Large intestine (tissue), 3 donors: Measurements from ENCODE around the gene PECR. TPM values are rescaled to one million over a fixed set of nuclear protein-coding genes. Genes with fewer than 3 reads are reported as not detected.
A peak's percentile ranks its signal among the peaks of the same experiment; 100 is the strongest.

Experiments
- DNase-seq, 2 donors: peaks; one replicate each; pipeline versions ENCODE4 v3.0.0 to v3.0.0-alpha.2; 2013
- H3K27ac ChIP-seq: one replicate; pipeline ENCODE4 v1.5.1; 2013; ENCODE audit warnings: low read length
- H3K27me3 ChIP-seq: 2 replicates; pipeline ENCODE4 v1.6.1; 2013; ENCODE audit warnings: low read length; ENCODE audit not compliant: control insufficient read depth, insufficient read depth
- H3K36me3 ChIP-seq: 2 replicates; pipeline ENCODE4 v1.6.1; 2013; ENCODE audit warnings: low read length; ENCODE audit not compliant: control insufficient read depth, insufficient read depth
- H3K4me1 ChIP-seq: one replicate; pipeline ENCODE4 v1.6.1; 2013; ENCODE audit warnings: low read length; ENCODE audit not compliant: control insufficient read depth, insufficient read depth
- H3K4me3 ChIP-seq: one replicate; pipeline ENCODE4 v1.5.1; 2013; ENCODE audit warnings: low read length
- H3K9me3 ChIP-seq: one replicate; pipeline ENCODE4 v1.6.1; 2013; ENCODE audit warnings: mild to moderate bottlenecking, low read depth, low read length, moderate library complexity; ENCODE audit not compliant: control insufficient read depth
- WGBS: methylation state at CpG from one replicate; pipeline ENCODE4 v1.1.5; 2013; ENCODE audit warnings: low lambda C conversion rate; ENCODE audit not compliant: insufficient coverage; 5-methylcytosine and 5-hydroxymethylcytosine counted together
- polyA plus RNA-seq: library from polyadenylated mRNA; unstranded; fragments of 120-200 nt; gene quantifications from one replicate; pipeline ENCODE4 v1.2.1, GENCODE V29; 2013

The PECR gene
- polyA plus RNA-seq, 1 donor: 34.5 TPM

DNA sequence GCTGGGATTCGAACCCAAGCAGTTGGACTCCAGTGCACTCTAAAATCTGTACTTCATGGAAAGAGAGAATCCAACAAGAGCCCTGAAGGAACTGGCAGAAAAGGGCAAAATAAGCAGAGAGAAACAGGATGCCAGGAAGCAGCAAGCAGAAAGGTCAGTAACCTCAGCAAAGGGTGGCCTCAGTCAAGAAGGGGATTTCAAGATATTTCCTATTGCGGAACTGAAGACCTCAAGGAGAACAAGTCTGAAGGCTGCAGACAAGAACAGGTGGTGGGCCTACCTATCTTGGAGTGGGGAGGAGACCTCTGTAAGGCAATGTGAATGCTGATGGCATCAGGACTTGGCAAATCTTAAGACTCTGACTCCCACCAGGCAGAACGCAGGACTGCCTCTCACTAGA, 48.2 kb downstream of the PECR start:
- Histone ChIP-seq H3K4me1 (no peaks in the 10 kb centered on the region), H3K27ac (no peak overlapping the region), H3K4me3 (no peak overlapping the region), H3K36me3 (peaks cover 40% of the 10 kb centered on the region), H3K9me3 (no peaks in the 10 kb centered on the region), H3K27me3 (no peaks in the 10 kb centered on the region)
- WGBS: no CpG with 5 or more reads among the region's 3 CpGs
- DNase-seq: no peak

DNA sequence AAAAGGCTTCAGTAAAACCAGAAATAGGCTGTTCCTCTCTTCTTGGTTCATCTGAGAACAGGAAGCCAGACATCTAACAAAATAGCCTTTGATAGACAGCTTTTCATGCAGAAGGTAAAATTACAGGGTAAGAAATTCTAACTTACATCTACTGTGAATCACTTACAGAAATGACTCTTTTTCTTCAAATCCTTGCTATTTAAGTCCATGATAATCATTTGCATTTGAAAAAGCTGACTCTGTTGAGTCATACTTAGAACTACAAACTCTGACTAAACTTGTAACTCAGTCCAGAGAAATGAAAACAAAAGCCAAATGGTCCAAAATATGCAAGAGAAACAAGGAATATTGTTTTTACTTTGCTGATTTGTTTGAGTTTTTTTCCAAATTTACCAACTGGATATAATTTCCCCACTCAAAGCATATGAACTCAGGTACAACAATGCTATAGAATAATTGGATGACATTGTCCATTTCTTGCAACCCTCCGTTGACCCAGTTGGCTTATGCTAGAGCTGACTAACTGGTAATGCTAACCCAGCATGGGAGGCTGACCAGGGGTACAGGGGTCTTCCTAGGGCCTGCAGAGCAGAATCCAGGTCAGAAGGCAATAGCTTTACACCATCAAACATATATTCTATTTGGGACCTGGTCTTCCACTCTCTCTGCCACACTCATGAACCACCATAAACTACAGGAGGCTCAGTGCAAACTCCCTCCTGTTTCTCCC, 49.5 kb downstream of the PECR start:
- no peak overlapping the region for H3K27ac ChIP-seq
- H3K9me3 ChIP-seq: no peaks in the 10 kb centered on the region
- no peak for DNase-seq
- no peaks in the 10 kb centered on the region for H3K4me1 ChIP-seq
- H3K27me3 ChIP-seq: no peaks in the 10 kb centered on the region
- H3K36me3 ChIP-seq: peaks cover 35% of the 10 kb centered on the region
- WGBS: no CpG with 5 or more reads among the region's 1 CpG
- no peak overlapping the region for H3K4me3 ChIP-seq

DNA sequence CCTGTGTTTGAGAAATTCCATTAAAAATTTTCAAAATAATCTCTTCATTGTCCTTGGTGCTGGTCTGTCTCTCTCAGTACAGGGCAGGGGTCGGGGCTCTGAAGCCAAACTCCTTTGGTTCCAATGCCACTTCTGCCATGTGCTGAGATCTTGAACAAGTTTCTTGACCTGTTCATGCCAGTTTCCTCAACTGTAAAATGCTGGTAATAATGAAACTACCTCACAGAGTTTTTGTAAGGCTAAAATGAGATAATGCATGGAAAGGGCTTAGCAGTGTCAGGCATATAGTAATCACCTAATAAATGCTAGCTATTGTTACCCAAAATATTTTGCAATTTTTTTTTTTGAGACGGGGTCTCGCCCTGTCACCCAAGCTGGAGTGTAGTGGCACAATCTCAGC, 51.4 kb downstream of the PECR start:
- no peak for DNase-seq
- WGBS: no CpG with 5 or more reads among the region's 3 CpGs
- Histone ChIP-seq H3K27ac (no peak overlapping the region), H3K27me3 (no peaks in the 10 kb centered on the region), H3K4me3 (no peak overlapping the region), H3K9me3 (no peaks in the 10 kb centered on the region), H3K4me1 (no peaks in the 10 kb centered on the region), H3K36me3 (peaks cover 25% of the 10 kb centered on the region)

DNA sequence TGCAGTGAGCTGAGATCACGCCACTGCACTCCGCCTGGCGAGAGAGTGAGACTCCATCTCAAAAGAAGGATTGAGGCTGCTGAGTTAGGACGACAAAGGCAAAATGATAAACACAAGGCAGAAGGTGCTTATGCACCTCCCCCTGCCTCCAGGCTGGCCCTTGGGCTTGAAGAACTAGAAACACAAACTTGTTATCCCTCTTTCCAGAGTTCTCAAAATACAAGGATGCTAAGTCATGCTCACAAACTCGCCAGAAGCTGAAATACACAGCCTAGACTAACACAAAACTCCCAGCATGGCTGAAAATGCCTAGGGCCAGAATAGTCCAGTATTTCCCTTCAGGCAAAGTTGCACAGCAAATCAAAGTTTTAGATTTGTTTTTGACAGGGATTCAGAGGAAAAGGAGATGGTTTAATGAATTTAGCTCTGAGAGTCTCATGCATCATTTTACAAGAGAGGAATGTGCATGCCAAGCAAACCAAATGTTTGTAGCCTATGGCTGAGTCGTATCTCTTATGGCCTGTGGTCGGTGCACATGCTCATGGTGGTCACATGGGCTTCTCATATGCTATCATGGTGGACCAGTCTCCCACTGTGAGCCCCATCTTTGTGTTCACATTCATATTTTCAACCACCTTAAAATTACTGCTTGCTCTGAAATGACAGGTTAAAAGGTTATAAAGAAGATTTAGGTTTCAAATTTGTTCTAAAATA, 52.0 kb downstream of the PECR start:
- Histone ChIP-seq H3K4me1 (no peaks in the 10 kb centered on the region), H3K36me3 (peaks cover 19% of the 10 kb centered on the region), H3K27me3 (no peaks in the 10 kb centered on the region), H3K4me3 (no peak overlapping the region), H3K9me3 (no peaks in the 10 kb centered on the region), H3K27ac (no peak overlapping the region)
- DNase-seq: no peak
- 100% methylated on average over 1 of the region's 7 CpGs for WGBS

DNA sequence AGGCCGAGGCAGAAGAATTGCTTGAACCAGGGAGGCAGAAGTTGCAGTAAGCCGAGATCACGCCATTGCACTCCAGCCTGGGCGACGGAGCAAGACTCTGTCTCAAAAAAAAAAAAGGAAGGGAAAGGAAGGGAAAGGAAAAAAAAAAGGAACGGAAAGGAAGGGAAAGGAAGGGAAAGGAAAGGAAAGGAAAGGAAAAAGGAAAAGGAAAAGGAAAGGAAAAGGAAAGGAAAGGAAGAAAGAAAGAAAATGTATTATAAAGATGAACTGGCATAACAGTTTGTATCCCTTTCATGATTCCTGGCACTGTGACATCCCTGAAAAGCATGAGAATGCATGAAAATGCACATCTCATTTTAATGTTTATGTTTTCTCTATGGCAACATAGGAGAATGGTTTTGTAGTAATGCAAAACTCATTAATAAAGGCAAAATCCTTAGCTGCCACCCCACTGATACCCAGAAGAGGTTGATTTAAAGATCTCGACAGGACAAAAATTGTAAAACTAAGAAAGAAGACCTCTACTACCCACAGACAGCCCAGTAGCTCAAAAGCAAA, 56.8 kb downstream of the PECR start:
- Histone ChIP-seq H3K36me3 (peaks cover 10% of the 10 kb centered on the region), H3K27me3 (no peaks in the 10 kb centered on the region), H3K4me3 (no peak overlapping the region), H3K27ac (no peak overlapping the region), H3K9me3 (no peaks in the 10 kb centered on the region), H3K4me1 (no peaks in the 10 kb centered on the region)
- 98% methylated on average over 5 of the region's 7 CpGs for WGBS
- DNase-seq: no peak

DNA sequence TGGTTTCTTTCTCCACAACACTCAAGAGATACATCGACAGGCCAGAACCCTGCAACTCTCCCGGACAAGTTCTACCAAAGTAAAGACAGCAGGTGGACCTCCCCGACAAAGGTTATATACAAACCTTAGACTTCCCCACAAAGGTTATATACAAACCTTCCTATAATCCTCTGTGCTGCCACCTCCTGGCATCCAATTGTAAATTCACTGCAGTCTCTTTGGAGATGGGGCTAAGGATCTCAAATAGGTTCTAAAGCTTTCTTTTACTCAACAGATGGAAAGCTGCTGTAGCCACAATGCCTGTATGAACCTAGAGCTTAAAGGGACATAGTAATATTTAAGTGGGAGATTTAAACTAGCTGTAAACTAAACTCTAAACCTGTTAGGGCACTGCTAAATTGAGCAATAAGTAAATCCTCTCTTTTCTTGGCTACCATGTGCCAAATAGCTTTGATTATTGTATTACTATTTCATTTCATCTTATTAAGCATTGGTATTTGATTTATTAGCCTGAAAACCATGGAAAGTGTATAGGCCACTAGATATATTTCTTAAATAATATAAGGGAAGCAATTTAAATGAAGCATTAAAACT, 58.5 kb downstream of the PECR start:
- H3K9me3 ChIP-seq: no peaks in the 10 kb centered on the region
- no peak overlapping the region for H3K4me3 ChIP-seq
- no peaks in the 10 kb centered on the region for H3K27me3 ChIP-seq
- H3K36me3 ChIP-seq: peaks cover 2% of the 10 kb centered on the region
- no peaks in the 10 kb centered on the region for H3K4me1 ChIP-seq
- 20% methylated on average over 1 of the region's 3 CpGs for WGBS
- no peak overlapping the region for H3K27ac ChIP-seq
- peak in 1 of 2 donors; percentile 29 for DNase-seq

DNA sequence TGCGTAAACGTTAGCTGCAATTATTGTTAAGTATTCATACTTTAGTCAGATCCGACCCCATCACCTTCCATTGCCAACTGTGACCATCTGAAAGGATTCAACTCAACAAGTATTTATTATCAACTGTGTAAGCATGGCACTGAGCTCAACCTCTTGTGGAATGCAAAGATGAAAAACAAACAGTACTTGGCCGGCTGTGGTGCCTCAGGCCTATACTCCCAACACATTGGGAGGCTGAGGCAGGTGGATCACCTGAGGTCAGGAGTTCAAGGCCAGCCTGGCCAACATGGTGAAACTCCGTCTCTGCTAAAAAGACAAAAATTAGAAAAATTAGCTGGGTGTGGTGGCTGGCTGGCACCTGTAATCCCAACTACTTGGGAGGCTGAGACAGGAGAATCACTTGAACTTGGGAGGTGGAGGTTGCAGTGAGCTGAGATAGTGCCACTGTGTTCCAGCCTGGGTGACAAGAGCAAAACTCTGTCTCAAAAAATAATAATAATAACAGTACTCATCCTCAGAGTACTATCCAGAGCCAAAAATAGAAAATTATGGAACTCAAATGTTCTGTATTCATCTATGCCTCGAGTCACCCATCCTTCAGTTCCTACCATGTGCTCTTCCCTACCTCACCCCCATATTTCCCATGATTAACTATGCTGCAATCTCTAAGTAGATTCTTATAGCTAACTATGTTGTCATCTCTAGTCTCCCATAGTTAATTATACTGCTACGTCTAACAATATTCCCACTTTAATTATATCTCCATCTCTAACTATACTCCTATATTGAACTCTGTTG, 59.6 kb downstream of the PECR start:
- DNase-seq: no peak
- H3K36me3 ChIP-seq: no peaks in the 10 kb centered on the region
- H3K4me1 ChIP-seq: no peaks in the 10 kb centered on the region
- no peaks in the 10 kb centered on the region for H3K9me3 ChIP-seq
- no peak overlapping the region for H3K27ac ChIP-seq
- 100% methylated on average over 1 of the region's 7 CpGs for WGBS
- H3K4me3 ChIP-seq: no peak overlapping the region
- H3K27me3 ChIP-seq: no peaks in the 10 kb centered on the region

DNA sequence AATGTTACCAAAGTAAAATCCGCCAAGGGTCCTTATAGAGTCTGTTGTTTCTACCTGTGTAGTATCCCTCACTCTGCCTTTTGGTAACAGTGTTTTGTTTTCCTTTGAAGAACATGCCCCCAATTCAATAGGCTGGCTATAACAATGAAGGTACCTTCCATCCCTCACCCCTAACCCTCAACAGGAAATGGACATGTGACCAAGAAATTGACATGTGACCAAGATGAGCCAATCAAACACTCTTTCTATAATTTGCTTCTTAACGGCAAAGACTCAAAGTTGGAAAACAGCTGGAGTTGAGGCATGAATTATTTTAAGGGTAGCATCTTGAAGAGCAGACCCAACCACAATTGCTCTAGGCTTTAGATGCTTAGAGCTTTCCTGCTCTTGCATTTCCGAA, 62.9 kb downstream of the PECR start:
- no peaks in the 10 kb centered on the region for H3K27me3 ChIP-seq
- peaks cover 3% of the 10 kb centered on the region for H3K9me3 ChIP-seq
- no peak overlapping the region for H3K4me3 ChIP-seq
- no peak overlapping the region for H3K27ac ChIP-seq
- WGBS: 100% methylated on average over 1 of the region's 3 CpGs
- DNase-seq: no peak
- H3K4me1 ChIP-seq: no peaks in the 10 kb centered on the region
- H3K36me3 ChIP-seq: no peaks in the 10 kb centered on the region

DNA sequence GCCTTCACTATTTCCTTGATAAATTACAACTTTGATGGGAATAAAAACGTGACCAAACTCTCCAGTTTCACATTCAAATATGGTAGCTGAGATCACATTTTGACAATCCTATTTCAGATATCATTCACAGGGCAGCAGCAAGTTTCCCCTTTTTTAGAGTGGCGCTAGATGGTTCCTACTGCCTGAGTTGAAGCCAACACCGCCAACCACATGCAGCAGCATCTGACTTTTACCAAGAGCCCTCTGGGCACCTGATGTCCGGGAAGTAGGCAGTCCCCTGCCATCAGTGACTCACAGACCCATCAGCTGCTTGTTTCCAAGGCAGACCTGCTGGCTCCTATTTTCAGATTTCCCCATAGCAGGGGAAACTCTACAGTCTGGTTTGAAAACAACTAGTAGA, 64.2 kb downstream of the PECR start:
- H3K27me3 ChIP-seq: no peaks in the 10 kb centered on the region
- H3K36me3 ChIP-seq: no peaks in the 10 kb centered on the region
- no peak overlapping the region for H3K4me3 ChIP-seq
- no peaks in the 10 kb centered on the region for H3K4me1 ChIP-seq
- H3K9me3 ChIP-seq: peaks cover 3% of the 10 kb centered on the region
- DNase-seq: no peak
- H3K27ac ChIP-seq: no peak overlapping the region
- WGBS: no CpG with 5 or more reads among the region's 4 CpGs

DNA sequence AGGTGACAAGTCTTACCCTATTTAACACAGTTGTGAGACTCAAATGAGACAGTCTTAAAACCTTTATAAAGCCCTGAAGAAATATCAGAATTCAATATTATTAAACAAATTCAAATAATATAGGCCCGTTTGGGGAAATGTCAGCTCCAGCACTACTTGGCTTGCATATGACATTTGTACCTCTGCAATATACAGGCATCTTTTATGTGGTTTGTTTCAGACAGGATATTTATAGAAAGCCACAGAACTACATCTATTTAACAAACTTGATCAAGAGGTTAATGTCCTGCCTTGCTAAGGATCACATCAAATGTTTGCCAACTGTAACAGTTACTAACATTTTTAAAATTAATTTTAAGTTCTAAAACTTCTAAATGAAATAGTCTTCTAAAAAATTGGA, 65.0 kb downstream of the PECR start:
- H3K4me1 ChIP-seq: peaks cover 3% of the 10 kb centered on the region
- WGBS: no CpG with 5 or more reads among the region's 1 CpG
- H3K9me3 ChIP-seq: peaks cover 3% of the 10 kb centered on the region
- H3K27me3 ChIP-seq: no peaks in the 10 kb centered on the region
- DNase-seq: no peak
- no peak overlapping the region for H3K4me3 ChIP-seq
- no peak overlapping the region for H3K27ac ChIP-seq
- H3K36me3 ChIP-seq: no peaks in the 10 kb centered on the region
